BE2C (cell line): ENCODE results near the gene ZNF385A.

Experiments
- DNase-seq: peaks from one replicate; pipeline ENCODE4 v3.0.0-alpha.2; 2020
- H3K27me3 ChIP-seq: fragments of 250-450 bp; sonication (Bioruptor Pico); 2 replicates; pipeline ENCODE4 v1.5.1; 2020; ENCODE audit warnings: mild to moderate bottlenecking
- H3K36me3 ChIP-seq: fragments of 250-450 bp; sonication (Bioruptor Pico); 2 replicates; pipeline ENCODE4 v1.5.1; 2020; ENCODE audit warnings: mild to moderate bottlenecking
- H3K4me1 ChIP-seq: fragments of 250-450 bp; sonication (Bioruptor Pico); 2 replicates; pipeline ENCODE4 v1.5.1; 2020
- H3K4me3 ChIP-seq: 2 replicates; pipeline ENCODE4 v1.5.1; 2011; ENCODE audit warnings: low read depth, low read length
- H3K9me3 ChIP-seq: fragments of 250-450 bp; sonication (Bioruptor Pico); 2 replicates; pipeline ENCODE4 v1.5.1; 2020
- TF ChIP-seq, protein P1 (sequence below): IDR thresholded peaks from 2 replicates; pipeline ENCODE4 v1.5.1; 2012; ENCODE audit warnings: mild to moderate bottlenecking, low read depth, low read length

ZNF385A gene

DNA sequence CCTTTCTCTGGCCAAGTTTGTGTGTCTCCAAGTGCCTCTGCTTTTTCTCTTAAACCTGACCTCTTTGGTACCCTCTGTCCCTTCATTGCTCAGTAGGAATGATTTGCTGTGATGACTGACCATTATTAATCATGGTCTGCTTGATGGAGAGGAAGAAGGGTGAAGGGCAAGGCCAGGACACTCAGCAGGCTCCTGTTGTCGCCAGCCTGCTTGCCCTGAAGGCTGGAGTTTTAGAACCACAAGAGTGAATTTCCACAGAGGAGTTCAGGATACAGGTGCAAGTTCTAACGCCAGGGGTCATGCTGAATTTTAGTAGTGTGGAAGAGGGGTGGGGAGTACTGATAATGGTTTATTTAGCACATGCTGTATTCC lies 37.3 kb upstream of the ZNF385A start:
- Histone ChIP-seq H3K36me3 (no peaks in the 10 kb centered on the region), H3K9me3 (no peaks in the 10 kb centered on the region), H3K4me3 (no peak overlapping the region), H3K27me3 (peaks cover 80% of the 10 kb centered on the region), H3K4me1 (no peaks in the 10 kb centered on the region)
- DNase-seq: no peak
- TF ChIP-seq, protein P1, sequence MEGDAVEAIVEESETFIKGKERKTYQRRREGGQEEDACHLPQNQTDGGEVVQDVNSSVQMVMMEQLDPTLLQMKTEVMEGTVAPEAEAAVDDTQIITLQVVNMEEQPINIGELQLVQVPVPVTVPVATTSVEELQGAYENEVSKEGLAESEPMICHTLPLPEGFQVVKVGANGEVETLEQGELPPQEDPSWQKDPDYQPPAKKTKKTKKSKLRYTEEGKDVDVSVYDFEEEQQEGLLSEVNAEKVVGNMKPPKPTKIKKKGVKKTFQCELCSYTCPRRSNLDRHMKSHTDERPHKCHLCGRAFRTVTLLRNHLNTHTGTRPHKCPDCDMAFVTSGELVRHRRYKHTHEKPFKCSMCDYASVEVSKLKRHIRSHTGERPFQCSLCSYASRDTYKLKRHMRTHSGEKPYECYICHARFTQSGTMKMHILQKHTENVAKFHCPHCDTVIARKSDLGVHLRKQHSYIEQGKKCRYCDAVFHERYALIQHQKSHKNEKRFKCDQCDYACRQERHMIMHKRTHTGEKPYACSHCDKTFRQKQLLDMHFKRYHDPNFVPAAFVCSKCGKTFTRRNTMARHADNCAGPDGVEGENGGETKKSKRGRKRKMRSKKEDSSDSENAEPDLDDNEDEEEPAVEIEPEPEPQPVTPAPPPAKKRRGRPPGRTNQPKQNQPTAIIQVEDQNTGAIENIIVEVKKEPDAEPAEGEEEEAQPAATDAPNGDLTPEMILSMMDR: no peak

DNA sequence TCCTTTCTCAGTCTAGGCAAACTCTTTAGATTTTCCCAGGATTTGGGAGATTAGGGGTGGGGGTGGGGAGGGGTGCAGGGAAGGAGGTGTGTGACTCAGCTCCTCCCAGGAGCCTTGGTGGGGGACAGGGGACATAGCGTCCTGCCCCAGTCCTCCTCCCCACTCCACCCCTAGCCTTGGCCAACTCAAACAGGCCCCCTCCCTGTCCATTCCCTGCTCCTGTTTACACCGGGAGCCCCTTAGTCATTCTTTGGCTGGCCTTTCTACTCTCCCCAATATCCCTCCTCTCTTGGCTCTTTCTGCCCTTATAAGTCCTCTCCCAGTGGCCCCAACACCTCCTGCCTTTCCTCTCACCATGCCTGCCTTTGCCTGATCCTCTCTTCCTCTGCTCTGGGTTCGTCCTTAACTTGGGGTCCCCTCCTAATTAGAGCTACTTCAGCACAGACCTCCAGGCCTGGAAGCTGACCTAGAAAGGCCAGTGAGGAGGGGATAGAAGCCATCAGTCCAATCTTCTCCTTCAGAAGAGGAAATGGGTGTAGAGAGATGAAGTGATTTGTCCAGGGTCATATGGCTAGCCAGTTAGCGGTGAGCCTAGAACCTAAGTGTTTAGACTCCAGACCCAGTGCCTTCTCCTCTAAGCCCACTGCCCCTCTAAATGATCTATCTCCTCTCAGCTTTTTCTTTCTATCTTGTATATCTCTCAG lies 36.8 kb upstream of the ZNF385A start:
- TF ChIP-seq, protein P1: no peak

DNA sequence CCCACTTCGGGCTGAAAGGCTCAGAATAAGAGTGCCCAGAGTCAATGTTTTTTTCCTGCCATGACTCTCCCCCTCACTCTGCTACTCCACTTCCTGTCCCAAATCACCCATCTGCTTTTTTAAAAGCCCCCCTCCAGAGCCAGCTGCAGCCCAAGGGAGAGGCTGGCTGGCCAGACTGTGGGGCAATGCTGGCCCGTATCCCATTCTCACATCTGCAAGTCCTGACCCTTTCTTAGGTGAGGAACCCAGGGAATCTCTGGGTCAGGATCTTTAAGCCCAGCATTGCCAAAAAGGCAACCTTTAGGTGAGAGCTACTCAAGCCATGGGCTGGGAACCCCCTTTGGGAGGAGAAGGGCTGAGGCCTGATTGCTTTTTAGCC lies 36.2 kb upstream of the ZNF385A start:
- H3K27me3 ChIP-seq: peaks cover 72% of the 10 kb centered on the region
- H3K4me3 ChIP-seq: no peak overlapping the region
- H3K4me1 ChIP-seq: no peaks in the 10 kb centered on the region
- H3K36me3 ChIP-seq: no peaks in the 10 kb centered on the region
- no peak for DNase-seq
- H3K9me3 ChIP-seq: no peaks in the 10 kb centered on the region
- TF ChIP-seq, protein P1: no peak

More for the DNA sequence above, 36.8 kb upstream of the ZNF385A start:
- Histone ChIP-seq H3K4me1 (no peaks in the 10 kb centered on the region), H3K9me3 (no peaks in the 10 kb centered on the region), H3K4me3 (no peak overlapping the region), H3K27me3 (peaks cover 75% of the 10 kb centered on the region), H3K36me3 (no peaks in the 10 kb centered on the region)
- no peak for DNase-seq

DNA sequence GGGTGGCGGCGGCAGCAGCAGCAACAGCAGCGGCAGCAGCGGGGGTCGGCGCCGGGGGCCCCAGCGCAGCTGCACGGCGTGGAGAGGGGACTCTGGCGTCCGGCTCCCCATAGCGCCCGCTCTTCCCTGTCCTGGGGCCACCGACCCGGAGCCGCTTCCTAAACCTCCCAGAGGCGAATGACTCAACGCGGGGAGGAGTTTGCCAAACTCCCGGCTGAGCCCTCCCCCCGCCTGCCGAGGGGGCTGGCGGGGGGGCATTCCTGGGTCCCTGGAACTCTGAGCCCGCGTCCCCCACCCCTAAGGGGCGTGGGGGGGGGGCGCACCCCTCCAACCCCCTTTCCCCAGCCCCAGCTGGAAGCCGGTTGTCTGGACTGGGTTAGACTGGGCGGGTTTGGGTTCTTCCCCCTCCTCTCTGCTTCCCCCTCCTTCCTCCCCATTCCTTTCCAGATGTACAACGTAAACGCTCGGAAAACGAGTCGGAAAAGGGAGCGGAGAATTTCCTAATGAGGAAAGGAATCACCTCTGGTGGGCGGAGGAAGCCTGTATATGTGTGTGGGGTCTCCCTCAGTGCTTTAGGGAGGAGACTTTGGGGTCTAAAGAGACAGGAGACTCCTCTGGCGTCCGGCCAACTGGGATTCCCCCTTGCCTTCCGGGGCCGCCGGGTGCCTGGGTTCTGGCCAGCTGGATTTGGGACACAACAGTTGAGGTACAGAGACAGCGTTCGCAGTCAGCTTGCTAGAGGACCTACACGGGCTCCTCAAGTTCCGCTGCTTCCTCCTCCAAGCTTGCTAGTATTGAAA lies 34.8 kb upstream of the ZNF385A start, which contains the start of gene ITGA5:
TSS of gene ITGA5 (minus strand) at position 179 of the 800 bp plus-strand sequence. CDS start at position 111, 68 bp downstream.
- no peaks in the 10 kb centered on the region for H3K4me1 ChIP-seq

DNA sequence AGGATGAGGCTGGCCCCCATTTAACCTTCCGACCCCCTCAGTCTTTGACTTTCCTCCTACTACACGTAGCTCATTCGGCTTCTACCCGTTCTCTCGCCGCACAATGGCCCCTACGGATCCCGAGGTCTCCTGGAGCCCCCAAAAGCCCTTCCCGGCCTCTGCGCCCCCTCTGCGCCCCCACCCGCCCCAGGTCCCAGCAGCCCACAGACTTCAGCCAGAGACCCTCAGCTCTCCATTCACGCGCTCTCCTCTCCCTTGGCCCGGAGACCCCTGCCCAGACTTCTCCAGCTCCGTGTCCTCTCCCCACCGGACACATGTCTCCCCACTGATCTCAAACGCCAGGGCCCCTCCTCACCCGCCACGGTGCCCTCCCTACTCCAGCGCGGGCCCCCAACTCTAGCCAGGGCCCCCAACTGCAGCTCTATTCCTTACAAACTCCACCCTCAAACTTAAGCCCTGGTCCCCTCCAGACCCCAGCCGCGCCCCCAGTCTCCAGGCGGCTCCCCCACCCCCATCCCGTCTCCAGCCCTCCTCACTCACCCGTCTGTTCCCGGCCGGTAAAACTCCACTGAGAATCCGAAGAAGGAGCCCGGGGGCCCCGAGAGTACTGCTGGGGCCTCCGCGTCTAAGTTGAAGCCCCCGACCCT lies 34.0 kb upstream of the ZNF385A start:
- no peaks in the 10 kb centered on the region for H3K36me3 ChIP-seq
- H3K4me3 ChIP-seq: peak overlapping the region; percentile 8
- H3K9me3 ChIP-seq: no peaks in the 10 kb centered on the region
- no peak for DNase-seq
- H3K27me3 ChIP-seq: peaks cover 69% of the 10 kb centered on the region
- TF ChIP-seq, protein P1: no peak
- H3K4me1 ChIP-seq: no peaks in the 10 kb centered on the region

More for the DNA sequence above, 34.8 kb upstream of the ZNF385A start, which contains the start of gene ITGA5:
- DNase-seq: peak; percentile 34
- TF ChIP-seq, protein P1: no peak
- Histone ChIP-seq H3K9me3 (no peaks in the 10 kb centered on the region), H3K36me3 (no peaks in the 10 kb centered on the region), H3K4me3 (peak within 1 kb of the TSS; percentile 8), H3K27me3 (peaks cover 69% of the 10 kb centered on the region)
